HCT116 (cell line): ENCODE measurements around the gene JAK1. TPM values are rescaled to one million over a fixed set of nuclear protein-coding genes. Genes with fewer than 3 reads are reported as not detected.

Experiments used
- ATAC-seq: fragments of 200-7000 bp; cut with Tn5 transposase; 2 replicates; pipeline ENCODE4 v1.9.1; 2020; ENCODE audit warnings: mild to moderate bottlenecking, moderate library complexity
- BruUV-seq: library from RNA; stranded (reverse); fragments of 400-500 nt; replicated peaks from 2 replicates; lab custom pipeline; 2021; lab: Mats Ljungman, UMichigan
- CTCF ChIA-PET: fragments of 300-600 bp; sonication (Branson Sonifier 250); formaldehyde crosslinking; loops from one replicate; lab custom pipeline; 2021; ENCODE audit warnings: antibody characterized with exemption; lab: Charles Lee
- POLR2A ChIA-PET: fragments of 300-600, 350-600 bp; sonication (Branson Sonifier 250); formaldehyde crosslinking; loops from one replicate; lab custom pipeline; 2021; ENCODE audit warnings: antibody characterized with exemption; lab: Charles Lee
- RAD21 ChIA-PET, 2 experiments: fragments of 300-600 bp; sonication (Branson Sonifier 250); formaldehyde crosslinking; loops; one replicate each; lab custom pipeline; 2023; ENCODE audit warnings: low total read pairs in 2 of 2; ENCODE audit not compliant: uncharacterized antibody in 2 of 2, unreplicated experiment in 2 of 2, low non-redundant PET in 1 of 2; lab: Charles Lee
- DNase-seq: peaks from one replicate; pipeline ENCODE4 v3.0.0-alpha.2; 2010; ENCODE audit warnings: low read depth, low spot score
- H2AFZ ChIP-seq: fragments of 200-600 bp; shearing (Covaris generic), sonication (generic); 2 replicates; pipeline ENCODE4 v1.6.1; 2017; ENCODE audit warnings: low read depth, mixed run types, mixed read lengths, antibody characterized with exemption, low read length; ENCODE audit not compliant: poor library complexity, severe bottlenecking
- H3K27ac ChIP-seq: 2 replicates; pipeline ENCODE4 v1.5.1; 2012; ENCODE audit warnings: low read depth, low read length
- H3K27me3 ChIP-seq: fragments of 200-600 bp; sonication (generic); 2 replicates; pipeline ENCODE4 v1.6.1; 2016; ENCODE audit warnings: mixed run types, low read length, mixed read lengths; ENCODE audit not compliant: insufficient read depth
- H3K36me3 ChIP-seq, 2 experiments: fragments of 200-500 bp in 1 of 2; fragments of 200-600 bp in 1 of 2; sonication (Bioruptor generic) in 1 of 2; sonication (generic) in 1 of 2; 2 replicates each; pipeline versions ENCODE4 v1.5.1 to v1.6.1; 2014 to 2016; ENCODE audit warnings: low read length in 2 of 2, inconsistent platforms in 1 of 2, mixed read lengths in 1 of 2, mixed run types in 1 of 2; ENCODE audit not compliant: insufficient read depth in 2 of 2, control insufficient read depth in 1 of 2
- H3K4me1 ChIP-seq, 2 experiments: fragments of 200-600 bp in 1 of 2; sonication (generic) in 1 of 2; 2 replicates each; pipeline versions ENCODE4 v1.5.1 to v1.6.1; 2012 to 2017; ENCODE audit warnings: low read length in 2 of 2, inconsistent platforms in 1 of 2, mild to moderate bottlenecking in 1 of 2, mixed read lengths in 1 of 2, mixed run types in 1 of 2, moderate library complexity in 1 of 2; ENCODE audit not compliant: insufficient read depth in 2 of 2, control insufficient read depth in 1 of 2
- H3K4me2 ChIP-seq: fragments of 200-600 bp; sonication (generic); 2 replicates; pipeline ENCODE4 v1.6.1; 2017; ENCODE audit warnings: mixed run types, low read length, mixed read lengths
- H3K4me3 ChIP-seq, 2 experiments: fragments of 200-600 bp in 1 of 2; sonication (generic) in 1 of 2; replicated peaks in 1 of 2; 2 replicates each; pipeline ENCODE4 v1.5.1; 2011 to 2016; ENCODE audit warnings: low read length in 2 of 2, control low read depth in 1 of 2, low read depth in 1 of 2, mild to moderate bottlenecking in 1 of 2, mixed read lengths in 1 of 2, mixed run types in 1 of 2
- H3K79me2 ChIP-seq: fragments of 200-600 bp; sonication (generic); 2 replicates; pipeline ENCODE4 v1.6.1; 2017; ENCODE audit warnings: mild to moderate bottlenecking, mixed run types, low read length, moderate library complexity, mixed read lengths; ENCODE audit not compliant: insufficient read depth
- H3K9ac ChIP-seq: fragments of 200-600 bp; sonication (generic); 2 replicates; pipeline ENCODE4 v1.6.1; 2016; ENCODE audit warnings: low read length, mixed read lengths
- H3K9me2 ChIP-seq: fragments of 200-600 bp; sonication (generic), shearing (Covaris generic); 2 replicates; pipeline ENCODE4 v1.6.1; 2017; ENCODE audit warnings: mixed run types, mild to moderate bottlenecking, moderate library complexity; ENCODE audit not compliant: insufficient read depth
- H3K9me3 ChIP-seq, 2 experiments: fragments of 200-500 bp in 1 of 2; fragments of 200-600 bp in 1 of 2; sonication (Bioruptor generic) in 1 of 2; sonication (generic) in 1 of 2; 2 replicates each; pipeline ENCODE4 v1.6.1; 2014 to 2017; ENCODE audit warnings: low read length in 2 of 2, mixed read lengths in 2 of 2, inconsistent platforms in 1 of 2, low read depth in 1 of 2, mild to moderate bottlenecking in 1 of 2, mixed run types in 1 of 2, moderate library complexity in 1 of 2; ENCODE audit not compliant: control insufficient read depth in 1 of 2, insufficient read depth in 1 of 2
- H4K20me1 ChIP-seq: fragments of 200-600 bp; sonication (generic), shearing (Covaris generic); 2 replicates; pipeline ENCODE4 v1.6.1; 2017; ENCODE audit warnings: mixed run types, mild to moderate bottlenecking, moderate library complexity; ENCODE audit not compliant: insufficient read depth
- EGR1 ChIP-seq: IDR thresholded peaks from 2 replicates; pipeline ENCODE4 v1.6.1; 2012; ENCODE audit warnings: low read depth
- ELF1 ChIP-seq: IDR thresholded peaks from 2 replicates; pipeline ENCODE4 v1.6.1; 2012; ENCODE audit warnings: low read depth, borderline replicate concordance
- EZH2phosphoT487 ChIP-seq: fragments of 200-600 bp; IDR thresholded peaks from 2 replicates; pipeline ENCODE4 v1.6.1; 2018; ENCODE audit warnings: antibody characterized with exemption, borderline replicate concordance
- JUND ChIP-seq: IDR thresholded peaks from 2 replicates; pipeline ENCODE4 v1.6.1; 2012
- POLR2A ChIP-seq: IDR thresholded peaks from 2 replicates; pipeline ENCODE4 v1.7.0; 2011; ENCODE audit warnings: borderline replicate concordance; ENCODE audit not compliant: insufficient read depth, insufficient read length; ENCODE audit errors: extremely low read depth
- RAD21 ChIP-seq: IDR thresholded peaks from 2 replicates; pipeline ENCODE4 v1.6.1; 2012; ENCODE audit warnings: low read depth, mild to moderate bottlenecking
- TCF7L2 ChIP-seq: IDR thresholded peaks from 2 replicates; pipeline ENCODE4 v1.7.0; 2011; ENCODE audit warnings: borderline replicate concordance, inconsistent platforms; ENCODE audit not compliant: insufficient read depth, insufficient read length; ENCODE audit errors: extremely low read depth
- YY1 ChIP-seq: IDR thresholded peaks from 2 replicates; pipeline ENCODE4 v1.6.1; 2011; ENCODE audit warnings: low read length, low read depth, moderate library complexity, mild to moderate bottlenecking; ENCODE audit not compliant: insufficient replicate concordance; ENCODE audit errors: extremely low read depth
- intact Hi-C: fragments of 100-400 bp; cut with micrococcal nuclease; formaldehyde crosslinking; loops from 2 replicates; pipeline ENCODE4 v1.10.0; 2022
- total RNA-seq: library from RNA; stranded (reverse); gene quantifications from one replicate; pipeline ENCODE4 v1.2.1, GENCODE V29; 2021; ENCODE audit not compliant: unreplicated experiment
- TF ChIP-seq, protein P1 (sequence below), 3 experiments: fragments of 200-600 bp in 1 of 3; sonication (generic) in 1 of 3; IDR thresholded peaks in 2 of 3; conservative IDR thresholded peaks in 1 of 3; 2 replicates each; pipeline ENCODE4 v1.5.1; 2012 to 2017; ENCODE audit warnings: low read depth in 2 of 3, low read length in 2 of 3, antibody characterized with exemption in 1 of 3, borderline replicate concordance in 1 of 3, control low read depth in 1 of 3, mild to moderate bottlenecking in 1 of 3, mixed read lengths in 1 of 3, mixed run types in 1 of 3, moderate library complexity in 1 of 3; ENCODE audit not compliant: insufficient read depth in 1 of 3

Gene JAK1
- total RNA-seq, 1 experiment from 2014 or later = 53.2 TPM

DNA sequence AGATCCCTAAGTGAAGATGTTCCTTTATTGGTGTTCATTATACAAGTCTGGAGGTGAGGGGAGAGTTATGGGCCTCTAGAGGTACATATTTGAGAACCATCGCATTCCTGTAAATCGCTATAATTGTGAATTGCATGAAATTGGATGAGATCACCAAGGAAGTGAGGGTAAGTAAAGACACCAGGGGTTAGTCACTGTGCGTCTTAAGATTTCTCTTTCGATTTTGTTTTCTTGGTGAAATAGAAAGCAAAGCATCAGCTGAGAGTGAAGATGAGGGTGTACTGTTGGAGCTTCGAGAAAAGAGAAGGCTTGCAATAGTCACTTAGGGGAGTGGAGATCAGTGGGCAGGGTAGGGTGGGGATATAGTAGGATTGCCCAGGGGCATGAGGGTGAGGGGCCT lies 139.4 kb downstream of the JAK1 start:
- intact Hi-C loops = loop anchor here (10.0 kb wide), 1 partner anchor 352 kb away; the partner anchor contains the start of gene CACHD1
- ATAC-seq (no peak), DNase-seq (no peak)
- H3K9me2 ChIP-seq = no peaks in the 10 kb centered on the region
- TF ChIP-seq EGR1 (no peak), POLR2A (no peak)
- H3K9ac ChIP-seq = no peak overlapping the region
- no peaks in the 10 kb centered on the region for H3K9me3 ChIP-seq
- ChIA-PET CTCF (no interaction called here), RAD21 (no interaction called here), POLR2A (no interaction called here)
- H3K27me3 ChIP-seq = no peaks in the 10 kb centered on the region
- peaks cover 3 to 8% of the 10 kb centered on the region in 2 experiments; a peak in 1 of 4 replicates for H3K36me3 ChIP-seq
- no peak overlapping the region for H3K4me2 ChIP-seq
- H2AFZ ChIP-seq = no peak overlapping the region
- no peak overlapping the region for H3K27ac ChIP-seq
- no TSS peak for BruUV-seq
- H3K4me3 ChIP-seq = no peak overlapping the region
- no peaks in the 10 kb centered on the region for H4K20me1 ChIP-seq
- 0 out of 4 replicates have a peak, but pooled peaks cover 0 to 3% of the 10 kb centered on the region in 2 experiments for H3K4me1 ChIP-seq
- no peaks in the 10 kb centered on the region for H3K79me2 ChIP-seq

DNA sequence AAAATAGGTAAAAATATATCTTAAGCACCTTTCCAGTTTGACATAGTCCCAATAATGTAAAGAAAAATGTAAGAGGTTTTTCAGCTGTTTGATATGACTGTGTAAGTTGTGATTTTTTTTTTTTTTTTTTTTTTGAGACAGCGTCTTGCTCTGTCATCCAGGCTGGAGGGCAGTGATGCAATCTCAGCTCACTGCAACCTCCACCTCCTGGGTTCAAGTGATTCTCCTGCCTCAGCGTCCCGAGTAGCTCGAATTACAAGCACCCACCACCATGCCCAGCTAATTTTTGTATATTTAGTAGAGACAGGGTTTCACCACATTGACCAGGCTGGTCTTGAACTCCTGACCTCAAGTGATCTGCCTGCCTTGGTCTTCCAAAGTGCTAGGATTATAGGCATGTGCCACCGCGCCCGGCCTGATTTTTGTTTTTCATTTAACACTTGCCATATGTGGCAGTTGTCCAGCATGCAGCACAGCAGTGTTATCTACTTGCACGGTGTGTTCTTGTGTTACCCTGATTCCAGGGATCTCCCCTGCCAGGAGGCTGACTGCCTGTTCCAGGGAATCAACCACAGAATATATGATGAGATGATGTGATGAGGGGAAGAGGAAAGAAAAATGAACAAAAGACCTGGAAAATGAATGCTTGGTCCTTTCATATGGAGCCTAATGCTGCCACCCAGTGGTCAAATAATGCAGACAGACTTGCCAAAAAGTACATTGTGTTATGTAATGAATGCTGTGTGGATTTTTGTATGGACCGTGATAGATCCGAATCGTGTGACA lies 142.5 kb downstream of the JAK1 start:
- TF ChIP-seq RAD21 (peak; percentile 92), YY1 (peak; percentile 10), TCF7L2 (no peak), ELF1 (no peak), JUND (no peak), EZH2phosphoT487 (no peak)
- TF ChIP-seq, protein P1, sequence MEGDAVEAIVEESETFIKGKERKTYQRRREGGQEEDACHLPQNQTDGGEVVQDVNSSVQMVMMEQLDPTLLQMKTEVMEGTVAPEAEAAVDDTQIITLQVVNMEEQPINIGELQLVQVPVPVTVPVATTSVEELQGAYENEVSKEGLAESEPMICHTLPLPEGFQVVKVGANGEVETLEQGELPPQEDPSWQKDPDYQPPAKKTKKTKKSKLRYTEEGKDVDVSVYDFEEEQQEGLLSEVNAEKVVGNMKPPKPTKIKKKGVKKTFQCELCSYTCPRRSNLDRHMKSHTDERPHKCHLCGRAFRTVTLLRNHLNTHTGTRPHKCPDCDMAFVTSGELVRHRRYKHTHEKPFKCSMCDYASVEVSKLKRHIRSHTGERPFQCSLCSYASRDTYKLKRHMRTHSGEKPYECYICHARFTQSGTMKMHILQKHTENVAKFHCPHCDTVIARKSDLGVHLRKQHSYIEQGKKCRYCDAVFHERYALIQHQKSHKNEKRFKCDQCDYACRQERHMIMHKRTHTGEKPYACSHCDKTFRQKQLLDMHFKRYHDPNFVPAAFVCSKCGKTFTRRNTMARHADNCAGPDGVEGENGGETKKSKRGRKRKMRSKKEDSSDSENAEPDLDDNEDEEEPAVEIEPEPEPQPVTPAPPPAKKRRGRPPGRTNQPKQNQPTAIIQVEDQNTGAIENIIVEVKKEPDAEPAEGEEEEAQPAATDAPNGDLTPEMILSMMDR (IDR thresholded peaks at IDR 0.05 in 2 of 3, conservative IDR thresholded peaks at IDR 0.05 in 1 of 3; ENCODE audit: borderline replicate concordance in 1 of 3, insufficient read depth in 1 of 3, low read depth in 2 of 3, low read length in 2 of 3) = peak; percentile 61 to 86 (median 82)
- DNase-seq (peak; percentile 46), ATAC-seq (peak; percentile 69)
- Histone ChIP-seq H3K4me1 (0 out of 4 replicates have a peak, but pooled peaks cover 0 to 3% of the 10 kb centered on the region in 2 experiments), H3K79me2 (no peaks in the 10 kb centered on the region), H3K4me2 (no peak overlapping the region), H3K27me3 (no peaks in the 10 kb centered on the region), H3K36me3 (no peaks in the 10 kb centered on the region), H3K9me3 (no peaks in the 10 kb centered on the region), H3K27ac (no peak overlapping the region), H3K9me2 (no peaks in the 10 kb centered on the region), H3K4me3 (no peak overlapping the region), H3K9ac (no peak overlapping the region), H2AFZ (no peak overlapping the region), H4K20me1 (no peaks in the 10 kb centered on the region)
- no TSS peak for BruUV-seq
- POLR2A ChIA-PET = no interaction called here
- CTCF ChIA-PET = interaction anchor here (0.7 to 1.3 kb wide), 7 partner anchors 19 to 864 kb away, joined by 3 to 5 read pairs (median 3); no protein-coding TSS in a partner anchor
- intact Hi-C loops = loop anchor here (1.0 to 10.0 kb wide), 3 partner anchors 138 to 555 kb away; partner anchors contain the start of gene CACHD1
- RAD21 ChIA-PET = interaction anchor here in 1 of 2 experiments (0.9 kb wide), 1 partner anchor 108 kb away, joined by 5 read pairs; no protein-coding TSS in a partner anchor
